NCI-H2196 (cell line): ENCODE measurements around the gene FMNL2.

Experiments
- DNase-seq: peaks from one replicate; lab custom pipeline; 2025; ENCODE audit not compliant: unreplicated experiment; lab: John Stamatoyannopoulos, UW

The FMNL2 gene

DNA sequence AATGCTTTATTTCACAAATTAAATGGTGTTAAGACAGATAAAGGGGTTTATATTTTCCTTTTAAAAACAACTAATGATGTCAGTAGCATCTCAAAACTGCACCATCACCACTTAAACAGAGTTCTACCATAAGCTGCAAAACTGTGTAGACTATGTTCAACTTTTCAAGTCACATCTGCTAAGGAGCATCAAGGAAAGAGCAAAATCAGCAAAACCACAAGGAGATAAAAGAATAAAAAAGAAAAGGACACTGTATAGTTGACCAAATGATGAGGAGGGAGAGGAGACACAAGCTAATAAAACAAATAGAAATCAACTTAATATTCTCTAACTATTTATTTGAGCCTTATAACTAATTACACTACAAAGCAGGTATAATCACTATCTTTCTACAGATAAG lies 348.4 kb downstream of the FMNL2 start:
- DNase-seq = no peak

DNA sequence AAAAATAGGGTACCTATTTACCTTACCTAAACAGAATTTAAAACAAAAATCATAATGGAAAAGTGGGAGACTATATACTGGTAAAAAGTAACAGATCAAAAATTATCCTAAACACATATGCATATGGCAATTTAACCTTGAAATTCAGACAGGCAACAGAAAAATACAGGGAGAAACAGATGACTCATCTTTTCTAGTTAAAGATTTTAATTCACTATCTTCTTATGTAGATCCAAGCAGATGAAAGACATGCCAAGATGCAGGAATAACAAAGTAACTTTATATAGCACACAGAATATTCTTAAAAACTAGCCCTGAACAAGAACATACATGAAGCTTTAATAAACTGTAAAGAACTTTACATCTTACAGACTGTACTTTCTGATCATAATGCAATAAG lies 351.3 kb downstream of the FMNL2 start:
- DNase-seq = no peak

DNA sequence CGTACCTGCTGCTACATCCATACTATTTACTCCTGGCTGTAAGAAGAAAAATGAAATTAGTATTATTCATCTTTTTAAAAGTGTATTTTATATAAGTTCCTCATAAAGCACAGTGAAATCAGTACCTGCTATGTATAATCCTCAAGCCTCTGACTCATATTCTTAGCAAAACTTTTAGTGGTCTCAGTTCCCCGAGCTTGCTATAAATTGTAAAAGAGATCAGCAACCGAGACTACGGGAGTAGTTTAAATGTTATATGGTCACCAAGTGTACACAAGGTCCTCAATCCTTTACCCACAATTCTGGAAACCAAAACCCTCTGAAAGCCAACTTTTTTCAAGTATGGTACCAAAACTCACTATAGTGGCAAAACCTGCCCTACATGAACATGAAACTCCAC lies 358.1 kb downstream of the FMNL2 start:
- DNase-seq = no peak

DNA sequence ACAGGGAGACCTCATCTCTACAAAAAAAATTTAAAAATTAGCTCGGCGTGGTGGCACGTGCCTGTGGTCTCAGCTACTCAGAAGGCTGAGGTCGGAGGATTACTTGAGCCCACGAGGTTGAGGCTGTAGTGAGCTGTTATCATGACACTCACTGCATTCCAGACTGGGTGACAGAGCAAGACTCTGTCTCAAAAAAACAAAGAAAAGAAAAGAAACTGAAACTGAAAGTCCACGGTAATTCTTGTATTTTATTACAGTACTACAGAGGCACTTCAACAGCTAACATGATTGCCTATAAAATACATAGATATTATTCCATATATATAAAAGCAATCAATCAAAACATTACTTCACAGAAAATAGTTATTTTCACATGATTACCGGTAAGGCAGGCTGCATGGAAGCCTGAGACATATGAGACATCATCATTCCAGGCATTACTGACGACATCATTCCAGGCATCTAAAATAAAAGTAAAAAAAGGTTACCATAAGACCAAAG lies 359.2 kb downstream of the FMNL2 start:
- DNase-seq = peak; percentile 3

DNA sequence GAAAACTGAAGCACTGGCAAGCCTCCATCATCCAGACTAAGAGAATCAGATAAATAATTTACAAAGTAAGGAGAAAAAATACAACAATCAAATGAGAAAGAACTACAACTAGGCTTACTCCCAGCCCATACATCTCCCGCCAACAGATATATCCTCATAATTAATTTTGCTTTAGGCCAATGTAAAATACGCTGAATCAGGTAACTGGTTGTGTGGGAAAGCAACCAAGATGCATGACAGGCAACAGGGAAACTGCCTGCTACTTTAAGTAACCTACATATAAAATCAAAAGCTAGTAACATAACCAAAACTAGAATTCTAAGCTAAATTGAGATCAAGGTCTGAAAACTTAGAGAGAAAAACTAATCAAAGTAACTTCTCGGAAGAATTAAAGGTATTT lies 360.8 kb downstream of the FMNL2 start:
- DNase-seq = no peak

DNA sequence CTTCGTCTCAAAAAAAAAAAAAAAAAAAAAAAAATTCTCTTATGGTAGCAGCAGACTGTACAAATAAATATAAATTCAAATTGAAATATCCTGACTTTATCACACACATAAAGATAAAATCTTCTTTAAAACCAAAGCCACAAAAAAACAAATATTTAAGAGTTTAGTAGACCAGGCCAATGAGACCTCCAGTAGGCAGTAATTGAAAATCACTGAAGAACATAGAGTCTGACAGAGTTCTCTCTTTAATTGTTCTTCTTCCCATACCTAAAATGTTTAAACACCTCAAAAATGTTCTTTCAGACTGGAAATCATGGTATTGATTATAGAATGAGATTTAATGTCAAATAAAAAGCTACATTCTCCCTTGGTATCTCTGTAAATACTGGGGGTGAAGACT lies 361.5 kb downstream of the FMNL2 start:
- no peak for DNase-seq
